ENCODE results near the gene CPT1A.

CPT1A gene

DNA sequence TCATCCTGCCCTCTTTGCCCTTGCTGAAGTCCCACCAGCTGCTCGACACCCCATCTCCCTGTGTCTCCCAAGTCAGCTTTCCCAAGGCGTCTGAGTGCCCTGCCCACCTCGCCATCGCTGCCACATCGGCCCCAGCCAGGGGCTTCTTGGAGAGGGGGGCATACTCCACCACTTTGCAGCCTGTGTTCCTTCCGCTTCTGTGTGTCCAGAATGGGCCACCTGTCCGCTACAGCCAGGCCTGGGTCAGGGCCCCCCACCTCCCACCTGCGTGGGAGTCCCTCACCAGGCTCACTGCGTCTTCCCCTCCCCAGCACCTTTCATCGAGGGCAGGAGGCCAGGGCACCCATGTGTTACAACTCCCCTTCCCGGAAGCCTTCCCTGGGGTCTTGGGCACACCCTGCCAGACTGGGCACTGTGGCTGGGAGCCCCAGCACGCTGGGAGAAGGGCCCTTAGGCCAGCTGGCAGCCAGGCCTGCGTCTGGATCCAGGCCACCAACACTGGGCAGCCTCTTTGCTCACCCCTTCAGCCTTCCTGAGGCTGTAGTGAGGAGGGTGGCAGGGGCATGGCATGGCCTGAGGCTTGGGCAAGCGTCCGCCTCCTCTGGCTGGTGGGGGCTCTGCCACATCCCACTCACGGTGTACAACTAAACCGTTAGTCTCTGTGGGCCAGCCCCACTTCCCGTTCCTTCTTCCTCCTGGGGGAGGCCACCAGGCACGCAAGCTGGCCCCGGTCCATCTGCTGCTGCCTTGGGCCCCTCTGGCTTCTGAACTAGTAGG is 13.4 kb downstream of the CPT1A start:
- DNase-seq: no peak

DNA sequence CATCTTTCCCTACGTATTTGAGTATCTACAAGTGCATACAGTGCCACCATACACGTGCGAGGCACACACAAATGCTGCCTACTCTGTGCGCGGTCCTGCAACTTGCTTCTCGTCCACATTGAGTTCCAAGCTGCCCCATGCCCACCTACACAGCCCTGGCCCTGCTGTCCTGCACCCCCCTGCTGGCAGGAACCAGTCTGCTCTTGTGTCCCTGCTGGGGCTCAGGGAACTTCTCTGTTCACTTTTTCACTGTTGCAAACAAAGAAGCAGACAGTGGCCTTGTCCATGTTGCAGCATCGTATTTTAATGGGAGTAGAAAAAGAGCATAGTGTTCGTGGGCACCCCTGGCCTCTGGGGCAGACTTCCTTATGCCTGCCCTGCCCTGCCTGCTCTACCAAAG is 14.0 kb downstream of the CPT1A start:
- DNase-seq: no peak

DNA sequence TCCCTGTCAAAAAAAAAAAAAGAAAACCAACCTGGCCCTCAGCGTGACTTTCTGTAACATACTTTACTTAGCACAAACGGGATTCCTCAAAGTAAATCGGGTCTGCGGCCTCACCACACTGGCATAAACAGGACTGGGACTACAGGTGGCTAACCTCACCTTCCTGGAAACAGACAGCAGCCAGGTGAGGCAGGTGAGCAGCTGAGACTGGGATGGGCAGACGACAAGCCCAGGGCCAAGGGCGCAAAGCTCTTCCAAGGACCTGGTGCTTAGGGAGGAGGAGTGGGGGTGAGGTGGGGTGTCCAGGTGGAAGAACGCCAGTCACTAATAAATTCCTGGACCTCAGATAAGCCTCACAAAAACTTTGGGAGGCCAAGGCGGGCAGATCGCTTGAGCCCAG is 15.0 kb downstream of the CPT1A start:
- DNase-seq: no peak

DNA sequence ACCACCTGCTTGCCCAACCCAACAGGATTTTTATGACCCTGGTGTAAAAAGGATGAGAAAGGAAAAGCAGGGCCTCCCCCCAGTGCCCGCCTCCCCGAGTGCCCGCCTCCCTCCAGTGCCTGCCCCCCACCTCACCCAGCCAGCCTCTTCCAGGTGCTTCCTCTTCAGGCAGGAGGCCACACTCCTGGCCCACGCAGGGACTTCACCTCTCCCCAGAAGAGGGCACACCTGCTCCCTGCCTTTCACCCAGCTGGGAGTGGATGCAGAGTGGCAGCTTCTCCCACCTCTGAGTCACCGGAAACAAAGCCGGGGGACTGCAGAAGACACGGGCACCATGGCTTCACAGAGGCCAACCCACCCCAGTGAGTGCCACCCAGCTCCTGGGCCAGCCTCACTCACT is 16.1 kb downstream of the CPT1A start:
- peak in 1 of 4 experiments; percentile 40 for DNase-seq

DNA sequence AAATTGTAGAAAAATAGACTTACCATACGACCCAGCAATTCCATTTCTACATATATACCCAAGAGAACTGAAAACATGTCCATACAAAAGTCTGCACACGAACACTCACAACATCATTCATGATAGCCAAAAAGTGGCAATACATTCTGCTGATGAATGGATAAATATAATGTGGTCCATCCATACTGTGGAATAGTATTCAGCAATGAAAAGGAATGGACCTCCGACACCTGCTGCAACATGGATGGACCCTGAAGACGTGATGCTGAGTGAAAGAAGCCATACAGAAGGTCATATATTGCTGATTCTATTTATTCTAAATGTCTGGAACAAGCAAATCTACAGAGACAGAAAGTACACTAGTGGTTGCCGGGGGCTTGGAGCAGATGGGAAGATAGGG is 19.2 kb downstream of the CPT1A start:
- no peak for DNase-seq

DNA sequence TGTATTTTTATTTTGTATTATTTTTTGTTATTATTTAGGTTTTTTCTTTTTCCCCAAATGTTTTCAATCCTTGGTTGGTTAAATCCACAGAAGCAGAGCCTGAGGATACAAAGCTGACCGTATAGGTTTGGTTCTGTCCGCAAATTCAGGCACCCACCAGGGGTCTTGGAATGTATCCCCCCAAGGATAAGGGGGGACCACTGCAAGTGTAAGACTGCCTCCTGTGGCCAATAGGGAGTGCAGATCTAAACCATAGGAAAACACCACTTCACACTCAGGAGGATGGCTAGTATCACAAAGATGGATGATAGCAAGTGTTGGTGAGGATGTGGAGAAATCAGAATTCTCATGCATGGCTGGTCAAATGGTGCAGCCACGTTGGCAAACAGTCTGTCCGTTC is 20.0 kb downstream of the CPT1A start:
- DNase-seq: no peak

DNA sequence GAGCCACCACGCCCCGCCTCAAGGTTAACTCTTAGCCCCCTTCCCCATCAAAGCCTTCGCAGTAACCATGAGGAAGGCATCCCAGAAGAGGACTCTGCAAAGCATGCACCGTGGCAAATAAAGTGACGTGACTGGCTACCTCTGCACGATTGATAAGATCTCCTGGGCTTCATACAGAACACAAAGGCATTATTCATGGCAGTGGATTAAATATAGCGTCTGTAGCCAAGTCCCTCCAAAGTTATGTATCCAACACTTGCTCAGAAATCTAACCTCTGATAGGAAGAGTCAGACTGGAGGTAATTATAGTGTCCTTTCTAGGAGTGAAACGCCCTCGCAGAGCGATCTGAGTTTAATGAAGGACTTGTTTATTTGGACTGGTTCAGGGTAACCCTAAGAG is 22.4 kb downstream of the CPT1A start:
- no peak for DNase-seq

DNA sequence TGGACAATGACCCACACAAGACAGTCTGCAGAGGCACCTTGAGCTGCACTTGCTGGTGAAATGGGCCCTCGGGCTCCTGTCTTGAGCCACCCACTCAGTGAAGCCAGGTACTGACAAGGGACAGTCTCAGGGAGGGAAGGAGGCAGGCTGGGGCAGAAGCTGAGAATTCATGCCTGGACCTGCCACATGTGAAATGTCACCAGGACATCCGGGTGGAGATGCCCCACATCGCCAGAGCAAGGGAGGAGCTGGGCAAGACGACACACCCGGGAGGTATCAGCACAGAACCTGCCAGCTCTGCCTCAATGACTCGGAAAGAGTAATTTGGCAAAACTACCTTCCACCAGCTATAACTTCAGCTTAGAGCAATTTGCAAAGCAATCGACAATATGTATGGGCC is 23.5 kb downstream of the CPT1A start:
- no peak for DNase-seq

DNA sequence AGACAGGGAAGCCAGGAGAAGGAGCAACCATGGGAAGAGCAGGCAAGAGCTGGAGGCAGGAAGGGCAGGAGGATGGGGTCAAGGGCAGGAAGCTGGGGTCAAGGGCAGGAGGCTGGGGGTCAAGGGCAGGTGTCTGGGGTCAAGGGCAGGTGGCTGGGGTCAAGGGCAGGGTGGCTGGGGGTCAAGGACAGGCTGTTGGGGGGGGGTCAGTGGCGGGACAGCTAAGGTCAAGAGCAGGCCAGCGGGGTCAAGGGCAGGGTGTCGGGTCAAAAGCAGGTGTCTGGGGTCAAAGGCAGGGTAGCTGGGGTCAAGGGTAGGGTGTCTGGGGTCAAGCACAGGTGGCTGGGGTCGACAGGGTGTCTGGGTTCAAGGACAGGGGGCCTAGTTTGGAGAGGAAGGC is 24.2 kb downstream of the CPT1A start:
- DNase-seq: no peak

DNA sequence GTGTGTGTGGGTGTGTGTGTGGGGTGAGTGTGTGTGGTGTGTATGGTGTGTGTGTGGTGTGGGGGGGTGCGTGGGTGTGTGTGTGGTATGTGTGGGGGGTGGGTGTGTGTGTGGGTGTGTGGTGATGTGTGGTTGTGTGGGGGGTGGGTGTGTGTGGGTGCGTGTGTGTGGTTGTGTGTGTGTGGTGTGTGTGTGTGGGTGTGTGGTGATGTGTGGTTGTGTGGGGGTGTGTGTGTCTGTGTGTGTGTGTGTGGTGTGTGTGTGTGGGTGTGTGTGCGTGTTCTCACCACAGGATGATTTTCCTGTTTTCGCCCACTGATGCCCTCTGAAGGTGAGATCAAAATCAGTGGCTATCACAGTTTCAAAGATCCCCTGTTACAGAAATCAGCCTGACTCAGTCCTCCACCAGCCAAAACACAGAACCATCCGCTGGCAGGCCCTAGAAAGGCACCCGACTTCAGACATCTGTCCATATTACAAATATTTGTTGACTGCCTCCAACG is 24.7 kb downstream of the CPT1A start:
- DNase-seq: no peak

DNA sequence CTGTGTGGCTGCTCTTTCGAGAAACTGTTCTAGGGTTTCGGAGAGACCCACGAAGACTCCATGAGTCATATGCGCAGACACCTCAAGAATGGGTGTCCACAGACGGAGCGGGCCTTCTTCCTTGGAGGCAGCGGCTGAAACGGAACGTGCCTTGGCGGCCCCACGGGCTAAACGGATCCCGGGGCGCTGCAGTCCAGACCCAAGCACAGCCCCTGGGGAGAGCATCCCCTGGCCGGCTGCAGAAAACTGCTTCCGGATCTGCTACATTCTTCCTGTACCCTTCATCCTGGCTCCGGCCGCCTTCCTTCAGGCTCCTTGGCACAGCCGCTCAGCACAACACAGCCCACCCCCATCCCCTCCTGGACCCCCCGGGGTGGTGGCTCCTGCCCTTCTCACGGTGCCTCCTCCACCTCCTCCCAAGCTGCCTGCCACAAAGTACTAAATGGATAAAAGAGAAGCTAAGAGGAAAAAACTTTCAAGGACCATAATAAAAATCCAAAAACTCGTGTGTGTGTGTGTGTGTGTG is 25.4 kb downstream of the CPT1A start:
- no peak for DNase-seq

DNA sequence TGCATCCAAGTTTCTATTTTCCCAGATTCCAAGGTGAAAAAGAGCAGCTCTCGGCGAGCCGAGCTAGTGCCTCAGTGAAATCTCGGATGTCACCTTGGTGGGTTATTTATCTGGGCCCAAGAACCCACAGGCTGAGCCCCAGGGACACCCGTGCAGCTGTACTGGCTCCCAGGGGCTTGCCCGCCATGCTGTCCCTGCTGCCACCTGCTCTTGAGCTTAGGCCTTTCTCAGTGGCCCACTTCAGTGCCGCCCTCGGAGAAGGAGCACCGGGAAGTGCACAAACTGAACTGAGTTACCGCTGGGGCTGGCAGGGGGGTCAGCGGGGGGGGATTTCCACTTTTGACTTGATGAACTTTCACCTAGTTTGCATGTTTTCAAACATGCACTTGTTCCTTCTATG is 27.9 kb downstream of the CPT1A start:
- DNase-seq: no peak

DNA sequence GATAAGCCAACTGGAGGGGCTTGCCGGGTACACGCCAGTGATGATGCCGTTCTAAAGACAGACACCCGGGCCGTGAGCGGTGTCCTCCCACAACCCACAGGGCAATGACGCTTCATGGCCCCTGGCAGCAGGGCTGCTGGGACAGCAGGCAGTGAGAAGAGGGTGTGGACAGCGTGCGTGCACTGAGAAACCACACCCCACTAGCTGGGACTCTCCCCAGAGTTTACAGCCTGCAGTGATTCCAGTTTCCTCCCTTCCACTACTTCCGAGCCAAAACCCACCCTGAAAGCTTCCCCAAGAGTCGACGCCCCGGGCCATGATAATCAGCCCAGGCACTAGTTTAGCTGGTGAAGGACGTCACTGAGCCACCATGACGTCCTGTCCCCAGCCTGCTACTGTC is 29.2 kb downstream of the CPT1A start:
- no peak for DNase-seq

DNA sequence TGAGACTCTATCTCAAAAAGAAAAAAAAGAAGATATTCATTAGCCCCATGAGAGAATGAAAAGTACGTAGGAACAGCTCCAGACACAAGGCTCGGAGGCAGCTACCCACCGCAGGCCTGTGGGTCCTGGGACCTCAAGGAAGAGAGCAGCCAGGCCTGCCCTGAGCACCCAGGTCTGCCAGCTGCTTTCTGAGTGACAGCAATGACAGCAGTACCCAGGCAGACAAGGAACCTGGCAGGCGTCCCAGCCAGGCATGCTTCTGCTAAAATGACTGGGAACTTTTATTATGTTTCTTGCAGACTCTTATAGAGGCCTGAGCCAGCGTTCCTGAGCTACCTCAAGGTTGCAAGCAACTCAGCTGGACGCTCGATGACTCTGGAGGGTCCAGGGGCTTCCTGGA is 31.6 kb downstream of the CPT1A start:
- no peak for DNase-seq

DNA sequence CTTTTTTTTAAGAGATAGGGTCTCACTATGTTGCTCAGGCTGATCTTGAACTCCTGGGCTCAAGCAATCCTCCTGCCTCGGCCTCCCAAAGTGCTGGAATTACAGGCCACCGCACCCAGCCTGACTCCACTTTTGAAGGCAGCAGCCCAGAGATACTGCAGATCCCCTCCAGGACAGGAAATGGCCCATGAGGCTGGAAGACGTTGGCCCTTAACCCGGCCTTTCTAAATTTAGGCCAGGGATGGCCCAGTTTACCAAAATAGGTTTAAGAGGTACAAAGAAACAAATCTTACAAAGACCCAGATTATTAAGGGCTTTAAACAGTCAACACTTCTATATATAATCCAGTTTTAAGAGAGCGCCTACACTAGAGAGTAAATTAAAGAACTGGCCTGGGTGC is 32.2 kb downstream of the CPT1A start:
- no peak for DNase-seq

DNA sequence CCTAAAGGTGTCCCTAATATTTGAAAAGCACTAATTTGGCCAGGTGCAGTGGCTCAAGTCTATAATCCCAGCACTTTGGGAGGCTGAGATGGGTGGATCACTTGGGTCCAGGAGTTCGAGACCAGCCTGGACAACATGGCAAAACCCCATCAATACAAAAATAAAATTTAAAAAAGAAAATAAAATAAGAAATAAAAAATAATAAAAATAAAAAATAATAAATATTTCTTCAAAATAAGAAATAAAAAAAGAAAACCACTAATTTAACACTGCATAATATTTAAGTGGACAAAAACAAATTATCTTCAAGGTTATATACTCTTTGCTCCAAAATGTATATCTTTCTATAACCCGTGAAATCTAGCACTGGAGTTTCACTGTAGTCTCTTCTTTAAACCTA is 32.9 kb downstream of the CPT1A start:
- DNase-seq: no peak

DNA sequence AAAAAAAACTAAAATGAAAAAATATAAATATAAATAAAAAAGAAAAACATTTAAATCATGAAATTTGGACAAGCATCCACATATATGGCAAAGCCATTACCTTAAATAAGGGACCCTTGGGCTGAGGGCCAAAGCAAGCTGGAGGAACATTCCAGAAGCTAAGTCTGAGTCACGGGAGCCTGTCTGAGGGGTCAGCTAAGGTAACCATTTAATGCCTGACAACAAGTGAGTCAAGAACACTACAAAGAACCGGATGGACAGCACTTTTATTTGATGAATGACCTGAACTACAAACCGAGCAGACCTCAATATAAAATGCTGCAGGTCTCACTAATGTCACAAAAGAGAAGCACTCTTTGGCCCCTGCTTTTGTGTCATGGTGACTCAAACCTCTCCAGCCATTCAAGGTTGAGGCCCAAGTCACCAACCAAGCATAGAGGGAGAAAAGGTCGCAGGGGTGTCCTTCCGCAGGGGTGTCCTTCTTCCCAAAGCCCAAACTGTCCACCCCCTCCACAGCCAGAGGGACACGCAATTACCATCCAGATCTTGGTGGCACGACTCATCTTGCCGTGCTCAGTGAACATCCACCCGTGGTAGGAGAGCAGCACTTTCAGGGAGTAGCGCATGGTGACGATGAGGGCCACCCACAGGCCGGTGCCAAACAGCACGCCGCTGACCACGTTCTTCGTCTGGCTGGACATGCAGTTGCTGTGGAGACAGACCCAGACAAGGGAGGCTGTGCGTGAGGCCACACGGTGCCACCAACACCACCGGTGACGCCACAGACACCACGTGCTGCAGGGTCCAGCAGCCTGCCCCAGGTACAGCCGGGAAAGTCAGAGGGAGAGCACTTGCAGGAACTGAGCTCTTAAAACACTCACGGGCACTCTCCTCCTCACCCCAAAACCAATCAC is 34.5 kb downstream of the CPT1A start:
- DNase-seq: no peak

DNA sequence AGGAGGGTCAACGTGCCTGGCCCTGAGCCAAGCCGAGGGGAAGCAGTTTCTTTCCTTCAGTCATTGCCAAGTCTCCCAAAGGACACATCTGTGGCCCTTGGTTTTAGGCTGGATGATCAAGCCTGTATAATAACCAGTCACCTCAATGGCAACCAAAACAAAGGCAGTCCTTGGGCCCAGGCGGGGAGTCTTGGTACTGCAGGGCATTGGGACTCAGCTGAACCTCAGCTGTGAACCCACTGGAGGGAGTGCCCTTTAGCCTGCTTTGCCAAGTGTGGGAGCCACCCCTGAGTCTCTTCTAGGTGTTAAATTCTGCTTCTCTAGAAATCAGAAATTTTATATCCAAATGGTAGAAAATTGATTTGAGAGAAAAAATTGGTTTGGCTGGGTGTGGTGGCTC is 36.9 kb downstream of the CPT1A start:
- no peak for DNase-seq

DNA sequence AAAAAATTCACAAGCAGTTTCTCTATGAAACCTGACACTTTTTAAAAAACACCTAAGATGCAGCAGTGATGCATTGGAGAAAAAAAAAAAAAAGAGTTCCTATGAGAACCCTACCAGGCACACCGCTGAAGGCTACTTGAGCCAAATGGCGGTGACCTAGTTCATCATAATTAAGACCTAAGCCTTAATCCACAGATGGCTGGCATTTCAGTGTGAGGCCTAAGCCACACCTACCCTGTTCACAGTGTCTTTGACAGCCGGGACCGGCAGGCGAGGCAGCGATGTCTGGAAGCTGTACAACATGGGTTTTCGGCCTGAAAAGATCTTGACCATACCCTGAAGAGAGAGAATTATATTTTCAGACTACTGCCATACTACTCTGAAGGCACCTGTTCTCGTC is 38.0 kb downstream of the CPT1A start:
- no peak for DNase-seq

DNA sequence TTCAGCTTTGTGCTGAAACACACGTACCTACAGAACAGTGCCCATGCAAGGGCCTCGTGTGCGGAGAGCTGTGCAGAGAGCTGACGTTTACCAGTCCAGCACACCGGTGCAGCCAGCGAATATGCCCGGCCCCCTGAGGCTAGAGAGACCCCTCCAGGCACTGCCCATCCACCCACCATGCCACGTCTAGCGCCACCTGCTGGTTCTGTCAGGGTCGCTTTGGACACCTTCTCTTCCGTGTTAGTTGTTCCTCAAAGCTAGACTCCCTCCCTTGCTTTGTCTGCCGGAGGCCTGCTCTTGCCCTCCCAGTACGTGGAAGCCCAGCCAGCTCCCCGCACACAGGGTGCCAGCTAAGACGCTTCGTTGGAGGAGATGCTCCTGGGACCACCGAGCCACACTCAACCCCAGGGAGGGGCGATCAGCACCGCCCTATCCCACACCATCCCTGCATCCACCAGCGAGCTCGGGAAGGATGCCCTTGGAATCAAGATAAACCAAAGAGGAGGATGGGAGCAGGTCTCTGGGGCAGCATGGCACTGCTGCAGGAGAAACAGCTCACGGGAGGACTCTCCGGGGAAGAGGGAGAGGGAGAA is 43.4 kb downstream of the CPT1A start:
- peak in 2 of 4 experiments; percentile 22 to 23 for DNase-seq

DNA sequence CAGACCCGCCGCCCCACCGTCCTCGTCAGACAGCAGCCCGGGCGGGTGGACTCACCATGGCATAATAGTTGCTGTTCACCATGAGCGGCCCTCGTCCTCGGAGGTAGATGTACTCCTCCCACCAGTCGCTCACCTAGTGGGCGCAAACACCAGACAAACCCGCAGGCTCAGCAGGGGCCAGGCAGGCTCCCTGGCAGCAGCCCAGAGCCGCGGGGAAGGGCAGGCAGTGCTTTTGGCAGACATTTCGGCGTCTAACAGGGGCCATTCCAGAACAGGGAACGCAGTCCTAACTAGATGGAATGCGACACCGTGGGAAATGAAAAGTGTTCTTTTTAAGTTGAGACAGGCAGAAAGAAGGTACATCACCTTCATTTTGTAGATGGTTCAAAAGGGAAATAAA is 44.9 kb downstream of the CPT1A start:
- no peak for DNase-seq

DNA sequence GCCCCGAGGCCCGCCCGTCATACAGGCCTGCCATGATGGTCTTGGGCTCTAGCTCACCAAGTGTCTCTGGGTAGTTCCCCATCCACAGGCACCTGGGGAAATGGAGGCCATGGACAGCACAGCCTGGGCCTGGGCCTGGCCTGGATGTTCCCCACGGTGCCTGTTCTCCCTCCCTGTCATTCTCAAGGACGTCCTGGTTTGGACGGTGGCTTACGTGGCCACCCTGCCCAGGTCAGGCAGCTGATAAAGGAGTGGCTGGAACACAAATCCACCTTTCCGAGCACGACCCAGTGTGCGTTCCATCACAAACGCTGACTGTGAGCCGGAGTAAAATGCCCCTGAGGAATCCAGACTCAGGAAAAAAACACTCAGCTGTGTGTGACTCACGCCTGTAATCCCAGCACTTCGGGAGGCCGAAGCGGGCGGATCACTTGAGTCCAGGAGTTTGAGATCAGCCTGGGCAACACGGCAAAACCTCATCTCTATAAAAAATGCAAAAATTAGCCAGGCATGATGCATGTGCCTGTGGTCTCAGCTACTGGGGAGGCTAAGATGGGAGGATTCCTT is 49.2 kb downstream of the CPT1A start:
- no peak for DNase-seq

DNA sequence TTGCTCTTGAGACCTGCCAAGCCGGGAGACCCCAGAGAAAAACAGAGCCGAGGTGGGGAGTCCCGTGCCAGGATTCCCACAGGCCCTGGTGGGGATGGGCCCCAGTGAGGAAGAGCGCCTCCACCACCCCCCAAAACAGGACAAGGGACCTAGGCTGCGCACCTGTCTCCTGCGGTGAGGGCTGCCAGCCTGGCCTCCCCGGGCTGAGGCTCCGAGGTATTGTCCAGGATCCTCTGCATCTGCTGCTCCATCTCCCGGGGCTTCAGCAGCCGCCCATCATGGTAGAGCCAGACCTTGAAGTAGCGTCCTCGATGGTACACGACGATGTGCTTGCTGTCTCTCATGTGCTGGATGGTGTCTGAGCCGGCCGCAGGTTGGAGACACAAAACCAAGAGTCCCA is 57.1 kb downstream of the CPT1A start:
- no peak for DNase-seq
